Activated CD4-positive, alpha-beta T cell treated with anti-CD3 and anti-CD28 coated beads, Interleukin-2, amount 10 ng/mL, durations not matched to agents 7 days and 5 days (primary cell): ENCODE data around the gene KRT27. TPM values are rescaled to one million over a fixed set of nuclear protein-coding genes. Genes with fewer than 3 reads are reported as not detected.
"Not testable (repeated sequence)": the region's sequence is repeated elsewhere in the genome, so short reads cannot be mapped to it uniquely, and the experiment has no call there.

Source experiments
- CTCF ChIA-PET: fragments of 350-600 bp; sonication (Branson Sonifier 250); formaldehyde crosslinking; loops from one replicate; lab custom pipeline; 2021; ENCODE audit warnings: antibody characterized with exemption; lab: Charles Lee
- POLR2A ChIA-PET: fragments of 350-600 bp; sonication (Branson Sonifier 250); formaldehyde crosslinking; loops from one replicate; lab custom pipeline; 2021; ENCODE audit warnings: antibody characterized with exemption; lab: Charles Lee
- DNase-seq: peaks from one replicate; pipeline ENCODE4 v3.0.0-alpha.2; 2020
- H3K27ac Mint-ChIP-seq: one replicate; pipeline ENCODE4 v1.8.0; 2021; ENCODE audit warnings: mild to moderate bottlenecking, moderate library complexity, mixed read lengths
- H3K27me3 Mint-ChIP-seq: one replicate; pipeline ENCODE4 v1.8.0; 2021; ENCODE audit warnings: mixed read lengths
- H3K36me3 Mint-ChIP-seq: one replicate; pipeline ENCODE4 v1.8.0; 2021; ENCODE audit warnings: low read depth, mixed read lengths
- H3K4me1 Mint-ChIP-seq: one replicate; pipeline ENCODE4 v1.8.0; 2021; ENCODE audit warnings: mixed read lengths
- H3K4me3 Mint-ChIP-seq: one replicate; pipeline ENCODE4 v1.8.0; 2021; ENCODE audit warnings: mild to moderate bottlenecking, moderate library complexity, mixed read lengths
- H3K9me3 Mint-ChIP-seq: one replicate; pipeline ENCODE4 v1.8.0; 2021; ENCODE audit warnings: mixed read lengths
- total RNA-seq, 2 experiments: library from RNA; stranded (reverse); gene quantifications; one replicate each; pipeline ENCODE4 v1.2.3, GENCODE V29; 2021

Gene KRT27
- total RNA-seq, 2 experiments from 2014 or later = not detected

- Mint-ChIP-seq H3K4me1 (peaks cover 33% of the 10 kb centered on the region), H3K27me3 (peaks cover 5% of the 10 kb centered on the region), H3K36me3 (peaks cover 41% of the 10 kb centered on the region), H3K4me3 (peak overlapping the region; percentile 85), H3K9me3 (peaks cover 8% of the 10 kb centered on the region), H3K27ac (peak overlapping the region; percentile 97)
- ChIA-PET POLR2A (interaction anchor here (0.7 to 1.2 kb wide), 4 partner anchors 33 to 871 kb away, joined by 3 to 5 read pairs (median 4); no protein-coding TSS in a partner anchor), CTCF (interaction anchor here (0.7 to 1.1 kb wide), 6 partner anchors 9 to 847 kb away, joined by 3 to 4 read pairs (median 3); no protein-coding TSS in a partner anchor)
- DNase-seq = peak; percentile 82
Observed at GRCh38 chr17:40818733-40819527, 36.6 kb upstream of the KRT27 start.

GRCh38 chr17:40818343-40818732 is 36.0 kb upstream of the KRT27 start:
- Mint-ChIP-seq H3K9me3 (peaks cover 8% of the 10 kb centered on the region), H3K27me3 (peaks cover 9% of the 10 kb centered on the region), H3K36me3 (peaks cover 41% of the 10 kb centered on the region), H3K4me1 (peaks cover 32% of the 10 kb centered on the region), H3K27ac (peak overlapping the region; percentile 97), H3K4me3 (peak overlapping the region; percentile 85)
- ChIA-PET POLR2A (interaction anchor here (0.7 to 1.2 kb wide), 3 partner anchors 34 to 871 kb away, joined by 3 to 5 read pairs (median 4); no protein-coding TSS in a partner anchor), CTCF (interaction anchor here (0.6 to 1.1 kb wide), 6 partner anchors 9 to 847 kb away, joined by 3 to 4 read pairs (median 3); no protein-coding TSS in a partner anchor)
- DNase-seq = no peak

- DNase-seq = no peak
- Mint-ChIP-seq H3K4me1 (peaks cover 29% of the 10 kb centered on the region), H3K27ac (peak overlapping the region; percentile 55), H3K9me3 (peaks cover 8% of the 10 kb centered on the region), H3K36me3 (peaks cover 39% of the 10 kb centered on the region), H3K27me3 (peaks cover 16% of the 10 kb centered on the region), H3K4me3 (peak overlapping the region; percentile 65)
- POLR2A ChIA-PET = no interaction called here
- CTCF ChIA-PET = interaction anchor here (0.6 to 1.2 kb wide), 2 partner anchors 12 to 532 kb away, joined by 3 read pairs; no protein-coding TSS in a partner anchor
Observed at GRCh38 chr17:40817103-40817682, 34.8 kb upstream of the KRT27 start.

- peaks cover 38% of the 10 kb centered on the region for H3K36me3 Mint-ChIP-seq
- H3K4me3 Mint-ChIP-seq = peak overlapping the region; percentile 41
- POLR2A ChIA-PET = interaction anchor here (0.7 kb wide), 1 partner anchor 253 kb away, joined by 6 read pairs; no protein-coding TSS in a partner anchor
- no peak for DNase-seq
- H3K27me3 Mint-ChIP-seq = peaks cover 22% of the 10 kb centered on the region
- CTCF ChIA-PET = interaction anchor here (0.6 to 1.2 kb wide), 2 partner anchors 11 to 531 kb away, joined by 3 read pairs; no protein-coding TSS in a partner anchor
- H3K9me3 Mint-ChIP-seq = peaks cover 8% of the 10 kb centered on the region
- H3K4me1 Mint-ChIP-seq = peaks cover 29% of the 10 kb centered on the region
- H3K27ac Mint-ChIP-seq = no peak overlapping the region
Observed at GRCh38 chr17:40816569-40816968, 34.2 kb upstream of the KRT27 start.

- Mint-ChIP-seq H3K9me3 (peaks cover 6% of the 10 kb centered on the region), H3K4me3 (no peak overlapping the region), H3K4me1 (peaks cover 24% of the 10 kb centered on the region), H3K27ac (no peak overlapping the region), H3K36me3 (peaks cover 35% of the 10 kb centered on the region), H3K27me3 (peaks cover 30% of the 10 kb centered on the region)
- no peak for DNase-seq
- CTCF ChIA-PET = interaction anchor here (1.0 kb wide), 1 partner anchor 850 kb away, joined by 5 read pairs; no protein-coding TSS in a partner anchor
- POLR2A ChIA-PET = interaction anchor here (0.7 kb wide), 1 partner anchor 168 kb away, joined by 4 read pairs; the partner anchor contains the start of gene SMARCE1
Observed at GRCh38 chr17:40815381-40815780, 33.0 kb upstream of the KRT27 start.

GRCh38 chr17:40814657-40815056 is 32.3 kb upstream of the KRT27 start:
- Mint-ChIP-seq H3K4me1 (peaks cover 16% of the 10 kb centered on the region), H3K36me3 (peaks cover 29% of the 10 kb centered on the region), H3K27me3 (peaks cover 37% of the 10 kb centered on the region)
- CTCF ChIA-PET = interaction anchor here (1.0 kb wide), 1 partner anchor 851 kb away, joined by 5 read pairs; no protein-coding TSS in a partner anchor
- H3K27ac Mint-ChIP-seq, POLR2A ChIA-PET, H3K9me3 Mint-ChIP-seq, DNase-seq, H3K4me3 Mint-ChIP-seq: not testable (repeated sequence)

GRCh38 chr17:40813804-40814203 is 31.5 kb upstream of the KRT27 start:
- H3K4me3 Mint-ChIP-seq = no peak overlapping the region
- CTCF ChIA-PET = no interaction called here

GRCh38 chr17:40812639-40813038 is 30.3 kb upstream of the KRT27 start:
- Mint-ChIP-seq H3K9me3 (peaks cover 2% of the 10 kb centered on the region), H3K36me3 (peaks cover 12% of the 10 kb centered on the region), H3K27ac (no peak overlapping the region), H3K27me3 (peaks cover 49% of the 10 kb centered on the region), H3K4me1 (peaks cover 9% of the 10 kb centered on the region), H3K4me3 (no peak overlapping the region)
- DNase-seq = no peak
- ChIA-PET CTCF (interaction anchor here (0.8 kb wide), 1 partner anchor 850 kb away, joined by 4 read pairs; no protein-coding TSS in a partner anchor), POLR2A (no interaction called here)

More at GRCh38 chr17:40813804-40814203, 31.5 kb upstream of the KRT27 start:
- Mint-ChIP-seq H3K27me3 (peaks cover 43% of the 10 kb centered on the region), H3K27ac (no peak overlapping the region), H3K4me1 (peaks cover 14% of the 10 kb centered on the region), H3K36me3 (peaks cover 22% of the 10 kb centered on the region), H3K9me3 (peaks cover 2% of the 10 kb centered on the region)
- DNase-seq = no peak
- POLR2A ChIA-PET = no interaction called here

- Mint-ChIP-seq H3K27me3 (peaks cover 66% of the 10 kb centered on the region), H3K36me3 (no peaks in the 10 kb centered on the region), H3K4me3 (no peak overlapping the region), H3K4me1 (no peaks in the 10 kb centered on the region), H3K9me3 (peaks cover 2% of the 10 kb centered on the region), H3K27ac (no peak overlapping the region)
- ChIA-PET CTCF (no interaction called here), POLR2A (no interaction called here)
- no peak for DNase-seq
Observed at GRCh38 chr17:40810494-40810893, 28.1 kb upstream of the KRT27 start.

GRCh38 chr17:40809721-40810421 is 27.5 kb upstream of the KRT27 start:
- Mint-ChIP-seq H3K36me3 (no peaks in the 10 kb centered on the region), H3K27me3 (peaks cover 72% of the 10 kb centered on the region), H3K27ac (no peak overlapping the region), H3K4me3 (no peak overlapping the region), H3K9me3 (peaks cover 2% of the 10 kb centered on the region), H3K4me1 (no peaks in the 10 kb centered on the region)
- POLR2A ChIA-PET = no interaction called here
- DNase-seq = no peak
- CTCF ChIA-PET = interaction anchor here (0.8 kb wide), 1 partner anchor 9 kb away, joined by 3 read pairs; no protein-coding TSS in a partner anchor

GRCh38 chr17:40806131-40806530 is 23.8 kb upstream of the KRT27 start:
- Mint-ChIP-seq H3K4me1 (peaks cover 3% of the 10 kb centered on the region), H3K9me3 (no peaks in the 10 kb centered on the region), H3K36me3 (no peaks in the 10 kb centered on the region), H3K27me3 (peaks cover 57% of the 10 kb centered on the region), H3K4me3 (no peak overlapping the region), H3K27ac (no peak overlapping the region)
- CTCF ChIA-PET = interaction anchor here (1.0 kb wide), 2 partner anchors 13 to 862 kb away, joined by 3 to 4 read pairs; no protein-coding TSS in a partner anchor
- POLR2A ChIA-PET = no interaction called here
- DNase-seq = no peak

GRCh38 chr17:40803617-40804082 is 21.3 kb upstream of the KRT27 start:
- DNase-seq = peak; percentile 78
- H3K27ac Mint-ChIP-seq = no peak overlapping the region
- ChIA-PET CTCF (interaction anchor here (1.7 kb wide), 1 partner anchor 859 kb away, joined by 4 read pairs; no protein-coding TSS in a partner anchor), POLR2A (no interaction called here)
- H3K9me3 Mint-ChIP-seq = no peaks in the 10 kb centered on the region
- H3K36me3 Mint-ChIP-seq = no peaks in the 10 kb centered on the region
- H3K4me1 Mint-ChIP-seq = peaks cover 3% of the 10 kb centered on the region
- H3K4me3 Mint-ChIP-seq = no peak overlapping the region
- H3K27me3 Mint-ChIP-seq = peaks cover 44% of the 10 kb centered on the region
